Ishikawa (cell line): Measurements from ENCODE around the gene SYNPO.

Source experiments
- CEBPB ChIP-seq: IDR thresholded peaks from 2 replicates; pipeline ENCODE4 v1.6.1; 2012
- CREB1 ChIP-seq: IDR thresholded peaks from 2 replicates; pipeline ENCODE4 v1.6.1; 2012; ENCODE audit warnings: low read depth
- EGR1 ChIP-seq: IDR thresholded peaks from 2 replicates; pipeline ENCODE4 v1.6.1; 2012
- EP300 ChIP-seq: IDR thresholded peaks from 2 replicates; pipeline ENCODE4 v1.6.1; 2012; ENCODE audit warnings: borderline replicate concordance
- FOXM1 ChIP-seq: IDR thresholded peaks from 2 replicates; pipeline ENCODE4 v1.6.1; 2012; ENCODE audit warnings: low read depth, borderline replicate concordance
- MAX ChIP-seq: IDR thresholded peaks from 2 replicates; pipeline ENCODE4 v1.6.1; 2012
- NFIC ChIP-seq: IDR thresholded peaks from 2 replicates; pipeline ENCODE4 v1.6.1; 2012
- RAD21 ChIP-seq: IDR thresholded peaks from 2 replicates; pipeline ENCODE4 v1.6.1; 2012; ENCODE audit warnings: low read depth
- REST ChIP-seq: IDR thresholded peaks from 2 replicates; pipeline ENCODE4 v1.6.1; 2012; ENCODE audit warnings: low read depth, mild to moderate bottlenecking
- TAF1 ChIP-seq: IDR thresholded peaks from 2 replicates; pipeline ENCODE4 v1.6.1; 2012; ENCODE audit warnings: low read depth, mild to moderate bottlenecking
- TCF12 ChIP-seq: IDR thresholded peaks from 2 replicates; pipeline ENCODE4 v1.6.1; 2012; ENCODE audit warnings: low read depth
- TEAD4 ChIP-seq: IDR thresholded peaks from 2 replicates; pipeline ENCODE4 v1.6.1; 2012
- USF1 ChIP-seq: IDR thresholded peaks from 2 replicates; pipeline ENCODE4 v1.6.1; 2012
- YY1 ChIP-seq: IDR thresholded peaks from 2 replicates; pipeline ENCODE4 v1.6.1; 2012; ENCODE audit warnings: low read depth
- ZBTB7A ChIP-seq: IDR thresholded peaks from 2 replicates; pipeline ENCODE4 v1.6.1; 2012; ENCODE audit warnings: low read depth

SYNPO gene

GRCh38 chr5:150604894-150605440 is 35.5 kb upstream of the SYNPO start:
- no peak for TF ChIP-seq ZBTB7A
- no peak for TF ChIP-seq TAF1
- TF ChIP-seq EP300 = no peak
- no peak for TF ChIP-seq NFIC
- TF ChIP-seq EGR1 = no peak
- TF ChIP-seq YY1 = no peak
- TF ChIP-seq REST = no peak
- TF ChIP-seq CREB1 = no peak
- no peak for TF ChIP-seq FOXM1
- no peak for TF ChIP-seq USF1
- no peak for TF ChIP-seq RAD21

- no peak for TF ChIP-seq YY1
- no peak for TF ChIP-seq NFIC
- TF ChIP-seq ZBTB7A = no peak
- TF ChIP-seq TEAD4 = no peak
- no peak for TF ChIP-seq MAX
- TF ChIP-seq TAF1 = no peak
- TF ChIP-seq CEBPB = no peak
- no peak for TF ChIP-seq RAD21
- no peak for TF ChIP-seq CREB1
- no peak for TF ChIP-seq EP300
- TF ChIP-seq REST = no peak
- TF ChIP-seq FOXM1 = no peak
Observed at GRCh38 chr5:150605546-150605945, 34.9 kb upstream of the SYNPO start.

GRCh38 chr5:150606476-150606875 is 34.0 kb upstream of the SYNPO start:
- TF ChIP-seq TEAD4 (no peak), TAF1 (no peak)

- no peak for TF ChIP-seq FOXM1
- no peak for TF ChIP-seq TCF12
- TF ChIP-seq ZBTB7A = no peak
- TF ChIP-seq TEAD4 = no peak
- TF ChIP-seq REST = no peak
- TF ChIP-seq MAX = no peak
- no peak for TF ChIP-seq USF1
- TF ChIP-seq CREB1 = no peak
- TF ChIP-seq NFIC = no peak
- no peak for TF ChIP-seq TAF1
- TF ChIP-seq RAD21 = no peak
- TF ChIP-seq EP300 = no peak
- TF ChIP-seq CEBPB = no peak
Observed at GRCh38 chr5:150607105-150607504, 33.4 kb upstream of the SYNPO start.

- TF ChIP-seq MAX = no peak
- TF ChIP-seq EGR1 = no peak
Observed at GRCh38 chr5:150607991-150608390, 32.5 kb upstream of the SYNPO start.
